ENCODE data around the gene FLT3LG.

The FLT3LG gene

GRCh38 chr19:49497047-49497788 is 23.2 kb downstream of the FLT3LG start:
- H3K36me3 Mint-ChIP-seq (ENCODE audit: low read depth): peaks cover 54% of the 10 kb centered on the region
- no peaks in the 10 kb centered on the region for H3K27me3 Mint-ChIP-seq
- DNase-seq: peak; percentile 81
- no peaks in the 10 kb centered on the region for H3K9me3 Mint-ChIP-seq
- peak overlapping the region; percentile 98 for H3K4me3 Mint-ChIP-seq
- peaks cover 52% of the 10 kb centered on the region for H3K4me1 Mint-ChIP-seq (ENCODE audit: low read depth)
- H3K27ac Mint-ChIP-seq: peak overlapping the region; percentile 99

GRCh38 chr19:49497789-49498103 is 23.7 kb downstream of the FLT3LG start:
- H3K9me3 Mint-ChIP-seq: no peaks in the 10 kb centered on the region
- H3K4me1 Mint-ChIP-seq (ENCODE audit: low read depth): peaks cover 52% of the 10 kb centered on the region
- no peaks in the 10 kb centered on the region for H3K27me3 Mint-ChIP-seq
- no peak for DNase-seq
- peak overlapping the region; percentile 98 for H3K4me3 Mint-ChIP-seq
- H3K27ac Mint-ChIP-seq: peak overlapping the region; percentile 99
- peaks cover 49% of the 10 kb centered on the region for H3K36me3 Mint-ChIP-seq (ENCODE audit: low read depth)

GRCh38 chr19:49498475-49498874 is 24.5 kb downstream of the FLT3LG start:
- Mint-ChIP-seq H3K27ac (peak overlapping the region; percentile 99), H3K4me1 (ENCODE audit: low read depth) (peaks cover 54% of the 10 kb centered on the region), H3K36me3 (ENCODE audit: low read depth) (peaks cover 45% of the 10 kb centered on the region), H3K9me3 (no peaks in the 10 kb centered on the region), H3K27me3 (no peaks in the 10 kb centered on the region), H3K4me3 (peak overlapping the region; percentile 98)
- DNase-seq: peak; percentile 46

- DNase-seq: peak; percentile 62
- Mint-ChIP-seq H3K36me3 (ENCODE audit: low read depth) (peaks cover 45% of the 10 kb centered on the region), H3K4me3 (peak overlapping the region; percentile 98), H3K27ac (peak overlapping the region; percentile 99), H3K4me1 (ENCODE audit: low read depth) (peaks cover 54% of the 10 kb centered on the region), H3K9me3 (no peaks in the 10 kb centered on the region), H3K27me3 (no peaks in the 10 kb centered on the region)
Observed at GRCh38 chr19:49499030-49499670, 25.1 kb downstream of the FLT3LG start.

GRCh38 chr19:49502866-49503581 is 29.0 kb downstream of the FLT3LG start:
- no peak overlapping the region for H3K4me3 Mint-ChIP-seq

GRCh38 chr19:49503582-49503962 is 29.6 kb downstream of the FLT3LG start:
- no peaks in the 10 kb centered on the region for H3K9me3 Mint-ChIP-seq
- no peak overlapping the region for H3K4me3 Mint-ChIP-seq
- no peaks in the 10 kb centered on the region for H3K27me3 Mint-ChIP-seq
- H3K27ac Mint-ChIP-seq: no peak overlapping the region
- no peak for DNase-seq
- peaks cover 44% of the 10 kb centered on the region for H3K4me1 Mint-ChIP-seq (ENCODE audit: low read depth)
- H3K36me3 Mint-ChIP-seq (ENCODE audit: low read depth): peaks cover 20% of the 10 kb centered on the region

More at GRCh38 chr19:49502866-49503581, 29.0 kb downstream of the FLT3LG start:
- Mint-ChIP-seq H3K36me3 (ENCODE audit: low read depth) (peaks cover 25% of the 10 kb centered on the region), H3K27me3 (no peaks in the 10 kb centered on the region), H3K4me1 (ENCODE audit: low read depth) (peaks cover 48% of the 10 kb centered on the region), H3K9me3 (no peaks in the 10 kb centered on the region), H3K27ac (peak overlapping the region; percentile 76)
- peak; percentile 61 for DNase-seq

GRCh38 chr19:49506575-49507105 is 32.6 kb downstream of the FLT3LG start:
- Mint-ChIP-seq H3K36me3 (ENCODE audit: low read depth) (no peaks in the 10 kb centered on the region), H3K4me1 (ENCODE audit: low read depth) (peaks cover 22% of the 10 kb centered on the region), H3K4me3 (no peak overlapping the region), H3K27ac (no peak overlapping the region), H3K27me3 (no peaks in the 10 kb centered on the region), H3K9me3 (no peaks in the 10 kb centered on the region)
- DNase-seq: peak; percentile 84

GRCh38 chr19:49507803-49508494 is 33.9 kb downstream of the FLT3LG start:
- Mint-ChIP-seq H3K36me3 (ENCODE audit: low read depth) (no peaks in the 10 kb centered on the region), H3K4me3 (no peak overlapping the region), H3K27ac (no peak overlapping the region), H3K9me3 (no peaks in the 10 kb centered on the region), H3K4me1 (ENCODE audit: low read depth) (peaks cover 21% of the 10 kb centered on the region), H3K27me3 (no peaks in the 10 kb centered on the region)
- DNase-seq: no peak

GRCh38 chr19:49512970-49513745 is 39.1 kb downstream of the FLT3LG start:
- Mint-ChIP-seq H3K27me3 (no peaks in the 10 kb centered on the region), H3K4me3 (peak overlapping the region; percentile 77), H3K4me1 (ENCODE audit: low read depth) (peaks cover 36% of the 10 kb centered on the region), H3K36me3 (ENCODE audit: low read depth) (no peaks in the 10 kb centered on the region), H3K27ac (peak overlapping the region; percentile 87), H3K9me3 (no peaks in the 10 kb centered on the region)
- peak; percentile 67 for DNase-seq

- H3K4me1 Mint-ChIP-seq (ENCODE audit: low read depth): peaks cover 36% of the 10 kb centered on the region
- DNase-seq: no peak
- no peaks in the 10 kb centered on the region for H3K9me3 Mint-ChIP-seq
- H3K27ac Mint-ChIP-seq: peak overlapping the region; percentile 87
- peak overlapping the region; percentile 77 for H3K4me3 Mint-ChIP-seq
- no peaks in the 10 kb centered on the region for H3K36me3 Mint-ChIP-seq (ENCODE audit: low read depth)
- H3K27me3 Mint-ChIP-seq: no peaks in the 10 kb centered on the region
Observed at GRCh38 chr19:49513746-49514118, 39.7 kb downstream of the FLT3LG start.

GRCh38 chr19:49514151-49514550 is 40.1 kb downstream of the FLT3LG start:
- no peaks in the 10 kb centered on the region for H3K27me3 Mint-ChIP-seq
- no peak overlapping the region for H3K27ac Mint-ChIP-seq
- no peaks in the 10 kb centered on the region for H3K36me3 Mint-ChIP-seq (ENCODE audit: low read depth)
- DNase-seq: no peak
- H3K9me3 Mint-ChIP-seq: no peaks in the 10 kb centered on the region
- peaks cover 36% of the 10 kb centered on the region for H3K4me1 Mint-ChIP-seq (ENCODE audit: low read depth)
- peak overlapping the region; percentile 77 for H3K4me3 Mint-ChIP-seq

GRCh38 chr19:49515767-49516166 is 41.8 kb downstream of the FLT3LG start:
- no peak overlapping the region for H3K4me3 Mint-ChIP-seq
- H3K27me3 Mint-ChIP-seq: no peaks in the 10 kb centered on the region
- H3K9me3 Mint-ChIP-seq: no peaks in the 10 kb centered on the region
- DNase-seq: no peak
- H3K4me1 Mint-ChIP-seq (ENCODE audit: low read depth): peaks cover 39% of the 10 kb centered on the region
- no peak overlapping the region for H3K27ac Mint-ChIP-seq
- H3K36me3 Mint-ChIP-seq (ENCODE audit: low read depth): no peaks in the 10 kb centered on the region

- Mint-ChIP-seq H3K27me3 (no peaks in the 10 kb centered on the region), H3K27ac (no peak overlapping the region), H3K36me3 (ENCODE audit: low read depth) (no peaks in the 10 kb centered on the region)
Observed at GRCh38 chr19:49518033-49518432, 44.0 kb downstream of the FLT3LG start.

More at GRCh38 chr19:49518033-49518432, 44.0 kb downstream of the FLT3LG start:
- no peaks in the 10 kb centered on the region for H3K9me3 Mint-ChIP-seq
- no peak for DNase-seq
- H3K4me1 Mint-ChIP-seq (ENCODE audit: low read depth): peaks cover 25% of the 10 kb centered on the region
- no peak overlapping the region for H3K4me3 Mint-ChIP-seq

Measured in activated T-cell treated with anti-CD3 and anti-CD28 coated beads, Interleukin-2, amount 50 U/mL, for 24 hours (primary cell).